CD4-positive, alpha-beta memory T cell (primary cell): ENCODE measurements around the gene EXOC3L1. TPM values are rescaled to one million over a fixed set of nuclear protein-coding genes. Genes with fewer than 3 reads are reported as not detected.
A peak's percentile ranks its signal among the peaks of the same experiment; 100 is the strongest.

Experiments
- microRNA-seq: library from miRNA; unstranded; fragments of <30 nt; microRNA quantifications from one replicate; pipeline ENCODE4 v1.2.0, GENCODE V29; 2021; ENCODE audit warnings: borderline replicate concordance, borderline number of aligned reads, borderline microRNAs expressed, mixed read lengths
- polyA plus RNA-seq, 2 donors: library from polyadenylated mRNA; unstranded; fragments of 300-500 nt; fragmentation: Illumina TruSeq; gene quantifications; one replicate each; pipeline ENCODE4 v1.2.3, GENCODE V29; 2021
- total RNA-seq, 2 experiments: library from RNA; stranded (reverse); gene quantifications; one replicate each; pipeline ENCODE4 v1.2.3, GENCODE V29; 2021

Gene EXOC3L1
- total and polyA plus RNA-seq, 4 experiments from 2014 or later: 0.21 TPM; not detected in 3

Small RNA genes lying within 50 kb of the gene (microRNA-seq; reads per million reads assigned to microRNA genes)
- gene MIR328: 116 reads per million, percentile 70 among the genes with 10 or more reads in this experiment

Other genes with a start within 250 kb of the EXOC3L1 start
- under 1 TPM; 0.32 to 0.61 TPM for gene CES3, start 228.9 kb downstream of the EXOC3L1 start, total RNA-seq
- gene CES3, start 228.9 kb downstream of the EXOC3L1 start, polyA plus RNA-seq: not detected
- gene CES4A, start 201.5 kb downstream of the EXOC3L1 start, total RNA-seq: 10 to 100 TPM; 19.8 to 21.9 TPM
- gene CES4A, start 201.5 kb downstream of the EXOC3L1 start, polyA plus RNA-seq: 10 to 100 TPM in 1 of 2 donors, 1 to 10 TPM in 1; 4.1 to 12.2 TPM
- 100 to 1,000 TPM; 112 TPM for gene CBFB, start 161.0 kb downstream of the EXOC3L1 start, total RNA-seq
- 100 to 1,000 TPM; 102 to 108 TPM for gene CBFB, start 161.0 kb downstream of the EXOC3L1 start, polyA plus RNA-seq
- gene PHAF1, start 80.2 kb downstream of the EXOC3L1 start, total RNA-seq: 10 to 100 TPM; 22.2 to 22.7 TPM
- gene PHAF1, start 80.2 kb downstream of the EXOC3L1 start, polyA plus RNA-seq: 10 to 100 TPM in 1 of 2 donors, 1 to 10 TPM in 1; 7.5 to 16.1 TPM
- 10 to 100 TPM; 10.0 to 10.4 TPM for gene B3GNT9, start 39.1 kb downstream of the EXOC3L1 start, total RNA-seq
- gene B3GNT9, start 39.1 kb downstream of the EXOC3L1 start, polyA plus RNA-seq: 10 to 100 TPM; 10.0 to 11.8 TPM
- gene TRADD, start 30.2 kb downstream of the EXOC3L1 start, total RNA-seq: 100 to 1,000 TPM; 161 to 173 TPM
- 100 to 1,000 TPM; 221 to 285 TPM for gene TRADD, start 30.2 kb downstream of the EXOC3L1 start, polyA plus RNA-seq
- 10 to 100 TPM; 69.9 to 76.2 TPM for gene FBXL8, start 30.2 kb downstream of the EXOC3L1 start, total RNA-seq
- 10 to 100 TPM; 19.2 to 26.5 TPM for gene FBXL8, start 30.2 kb downstream of the EXOC3L1 start, polyA plus RNA-seq
- gene HSF4, start 25.4 kb downstream of the EXOC3L1 start, total RNA-seq: 10 to 100 TPM; 93.6 to 98.7 TPM
- gene HSF4, start 25.4 kb downstream of the EXOC3L1 start, polyA plus RNA-seq: under 1 TPM in 1 of 2 donors, not detected in 1; 0.37 TPM
- 10 to 100 TPM in 1 of 2 experiments, 1 to 10 TPM in 1; 9.6 to 12.5 TPM for gene NOL3, start 19.6 kb downstream of the EXOC3L1 start, total RNA-seq
- 1 to 10 TPM; 1.3 to 1.7 TPM for gene NOL3, start 19.6 kb downstream of the EXOC3L1 start, polyA plus RNA-seq
- 1 to 10 TPM; 8.6 to 9.0 TPM for gene MATCAP1, start 6.2 kb downstream of the EXOC3L1 start, total RNA-seq
- gene MATCAP1, start 6.2 kb downstream of the EXOC3L1 start, polyA plus RNA-seq: 1 to 10 TPM; 1.8 to 3.0 TPM
- 10 to 100 TPM; 87.3 to 91.3 TPM for gene E2F4, start 2.0 kb upstream of the EXOC3L1 start, total RNA-seq
- 10 to 100 TPM; 53.6 to 81.1 TPM for gene E2F4, start 2.0 kb upstream of the EXOC3L1 start, polyA plus RNA-seq
- 10 to 100 TPM; 10.1 to 10.6 TPM for gene ELMO3, start 9.0 kb upstream of the EXOC3L1 start, total RNA-seq
- not detected for gene ELMO3, start 9.0 kb upstream of the EXOC3L1 start, polyA plus RNA-seq
- 10 to 100 TPM; 35.5 to 35.7 TPM for gene TMEM208, start 37.0 kb upstream of the EXOC3L1 start, total RNA-seq
- 10 to 100 TPM; 84.3 to 99.1 TPM for gene TMEM208, start 37.0 kb upstream of the EXOC3L1 start, polyA plus RNA-seq
- 10 to 100 TPM; 56.0 to 63.3 TPM for gene FHOD1, start 57.3 kb upstream of the EXOC3L1 start, total RNA-seq
- gene FHOD1, start 57.3 kb upstream of the EXOC3L1 start, polyA plus RNA-seq: 1 to 10 TPM; 3.3 to 5.9 TPM
- 1 to 10 TPM; 1.7 to 2.1 TPM for gene SLC9A5, start 58.8 kb upstream of the EXOC3L1 start, total RNA-seq
- under 1 TPM in 1 of 2 donors, not detected in 1; 0.09 TPM for gene SLC9A5, start 58.8 kb upstream of the EXOC3L1 start, polyA plus RNA-seq
- 10 to 100 TPM; 17.3 to 24.0 TPM for gene PLEKHG4, start 89.4 kb upstream of the EXOC3L1 start, total RNA-seq
- 1 to 10 TPM; 4.3 to 4.9 TPM for gene PLEKHG4, start 89.4 kb upstream of the EXOC3L1 start, polyA plus RNA-seq
- gene KCTD19, start 136.6 kb upstream of the EXOC3L1 start, total RNA-seq: not detected
- under 1 TPM in 1 of 2 donors, not detected in 1; 0.10 TPM for gene KCTD19, start 136.6 kb upstream of the EXOC3L1 start, polyA plus RNA-seq
- not detected for gene LRRC36, start 136.7 kb upstream of the EXOC3L1 start, total RNA-seq
- gene LRRC36, start 136.7 kb upstream of the EXOC3L1 start, polyA plus RNA-seq: not detected
- gene TPPP3, start 203.4 kb upstream of the EXOC3L1 start, total RNA-seq: not detected
- not detected for gene TPPP3, start 203.4 kb upstream of the EXOC3L1 start, polyA plus RNA-seq
- not detected for gene ZDHHC1, start 226.3 kb upstream of the EXOC3L1 start, total RNA-seq
- not detected for gene ZDHHC1, start 226.3 kb upstream of the EXOC3L1 start, polyA plus RNA-seq
- gene HSD11B2, start 241.0 kb upstream of the EXOC3L1 start, total RNA-seq: not detected
- gene HSD11B2, start 241.0 kb upstream of the EXOC3L1 start, polyA plus RNA-seq: under 1 TPM in 1 of 2 donors, not detected in 1; 0.29 TPM